SK-N-MC (cell line): Measurements from ENCODE around the gene BTBD3.

Source experiments
- DNase-seq: peaks from one replicate; pipeline ENCODE4 v3.0.0-alpha.2; 2011; ENCODE audit warnings: low read depth, low spot score
- H3K27ac ChIP-seq: fragments of 200-600 bp; sonication (generic); 2 replicates; pipeline ENCODE4 v1.5.1; 2016; ENCODE audit warnings: mixed run types
- H3K36me3 ChIP-seq: fragments of 200-600 bp; sonication (generic); 2 replicates; pipeline ENCODE4 v1.6.1; 2017; ENCODE audit warnings: antibody characterized with exemption, low read length, mixed read lengths; ENCODE audit not compliant: insufficient read depth
- H3K4me3 ChIP-seq: fragments of 200-600 bp; sonication (generic); 2 replicates; pipeline ENCODE4 v1.5.1; 2016
- H3K9ac ChIP-seq: fragments of 200-600 bp; sonication (generic); 2 replicates; pipeline ENCODE4 v1.8.0; 2017; ENCODE audit warnings: mixed run types, mixed read lengths; ENCODE audit not compliant: insufficient read length
- H3K9me3 ChIP-seq: fragments of 200-600 bp; sonication (generic); 2 replicates; pipeline ENCODE4 v1.6.1; 2017; ENCODE audit warnings: low read depth, mild to moderate bottlenecking, antibody characterized with exemption, low read length, moderate library complexity, mixed read lengths
- EZH2 ChIP-seq: fragments of 200-600 bp; sonication (generic); IDR thresholded peaks from one replicate; pipeline ENCODE4 v1.6.1; 2017; ENCODE audit warnings: antibody characterized with exemption
- FOXP2 ChIP-seq: optimal IDR thresholded peaks from 2 replicates; pipeline ENCODE3; 2011; ENCODE audit warnings: mild to moderate bottlenecking, moderate library complexity; ENCODE audit not compliant: insufficient read depth; ENCODE audit errors: extremely low read length, control extremely low read depth
- POLR2AphosphoS5 ChIP-seq: IDR thresholded peaks from 2 replicates; pipeline ENCODE4 v1.6.1; 2012; ENCODE audit warnings: mild to moderate bottlenecking, low read depth, low read length, borderline replicate concordance

The BTBD3 gene

DNA sequence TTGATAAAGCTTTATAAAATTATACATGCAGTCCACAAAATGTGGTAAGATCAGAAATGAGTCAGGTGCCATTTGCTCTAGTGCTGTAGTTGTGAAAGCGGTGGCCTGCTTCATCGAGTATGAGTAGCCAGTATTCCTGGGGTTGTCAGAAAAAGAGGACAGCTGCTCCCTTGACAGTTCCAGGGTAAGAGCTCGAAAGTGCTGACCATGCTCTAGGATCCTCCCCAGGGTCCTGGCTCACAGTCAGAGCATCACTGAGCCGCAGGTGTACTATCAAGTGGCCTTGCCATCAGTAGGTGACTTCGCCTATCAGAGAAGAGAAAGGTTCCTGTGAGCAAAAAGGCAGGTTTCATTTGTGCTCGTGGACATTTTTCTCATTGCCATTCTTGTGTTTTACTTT lies 3.6 kb downstream of the BTBD3 start:
- Histone ChIP-seq H3K4me3 (no peak overlapping the region), H3K9me3 (no peaks in the 10 kb centered on the region), H3K27ac (no peak overlapping the region), H3K9ac (no peak overlapping the region), H3K36me3 (peaks cover 10% of the 10 kb centered on the region; the same call in 1 of the 2 replicates)
- no peak for DNase-seq
- TF ChIP-seq POLR2AphosphoS5: no peak
- TF ChIP-seq EZH2: no peak
- no peak for TF ChIP-seq FOXP2

DNA sequence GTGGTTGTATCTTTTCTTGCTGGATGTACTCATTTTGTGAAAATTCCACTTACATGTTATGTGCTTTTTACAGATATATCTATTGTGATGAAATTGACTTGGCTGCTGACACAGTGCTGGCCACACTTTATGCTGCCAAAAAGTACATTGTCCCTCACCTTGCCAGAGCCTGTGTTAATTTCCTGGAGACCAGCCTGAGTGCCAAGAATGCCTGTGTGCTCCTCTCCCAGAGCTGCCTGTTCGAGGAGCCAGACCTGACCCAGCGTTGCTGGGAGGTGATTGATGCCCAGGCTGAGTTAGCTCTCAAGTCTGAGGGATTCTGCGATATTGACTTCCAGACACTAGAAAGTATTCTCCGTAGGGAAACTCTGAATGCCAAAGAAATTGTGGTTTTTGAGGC lies 4.9 kb downstream of the BTBD3 start:
- no peak for TF ChIP-seq POLR2AphosphoS5
- no peak for TF ChIP-seq FOXP2
- no peak for TF ChIP-seq EZH2
- Histone ChIP-seq H3K9me3 (no peaks in the 10 kb centered on the region), H3K27ac (no peak overlapping the region), H3K9ac (no peak overlapping the region), H3K4me3 (no peak overlapping the region), H3K36me3 (peaks cover 10% of the 10 kb centered on the region; the same call in 1 of the 2 replicates)
- no peak for DNase-seq

DNA sequence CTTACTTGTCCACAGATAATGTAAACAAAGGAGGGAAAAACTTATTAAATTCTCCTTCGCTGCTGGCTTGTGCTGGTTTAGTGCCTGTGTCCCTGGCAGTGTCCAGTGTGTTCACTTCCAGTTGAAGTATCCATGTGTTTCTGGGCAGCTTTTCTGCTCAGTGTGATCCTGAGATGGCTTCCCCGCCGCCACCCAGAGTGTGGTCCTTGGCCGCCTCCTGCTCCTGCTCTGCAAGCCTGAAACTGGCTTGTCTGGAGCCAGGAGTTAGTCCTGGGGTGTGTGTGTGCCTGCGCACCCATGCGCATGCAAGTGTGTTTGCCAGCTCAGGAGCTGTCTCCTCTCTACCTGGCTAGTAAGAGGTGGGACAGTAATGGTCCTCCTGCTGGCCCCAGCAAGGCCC lies 7.2 kb downstream of the BTBD3 start:
- Histone ChIP-seq H3K27ac (no peak overlapping the region), H3K4me3 (no peak overlapping the region), H3K9ac (no peak overlapping the region), H3K9me3 (no peaks in the 10 kb centered on the region), H3K36me3 (peaks cover 10% of the 10 kb centered on the region; the same call in 1 of the 2 replicates)
- no peak for DNase-seq
- TF ChIP-seq POLR2AphosphoS5 (no peak), FOXP2 (no peak), EZH2 (no peak)

DNA sequence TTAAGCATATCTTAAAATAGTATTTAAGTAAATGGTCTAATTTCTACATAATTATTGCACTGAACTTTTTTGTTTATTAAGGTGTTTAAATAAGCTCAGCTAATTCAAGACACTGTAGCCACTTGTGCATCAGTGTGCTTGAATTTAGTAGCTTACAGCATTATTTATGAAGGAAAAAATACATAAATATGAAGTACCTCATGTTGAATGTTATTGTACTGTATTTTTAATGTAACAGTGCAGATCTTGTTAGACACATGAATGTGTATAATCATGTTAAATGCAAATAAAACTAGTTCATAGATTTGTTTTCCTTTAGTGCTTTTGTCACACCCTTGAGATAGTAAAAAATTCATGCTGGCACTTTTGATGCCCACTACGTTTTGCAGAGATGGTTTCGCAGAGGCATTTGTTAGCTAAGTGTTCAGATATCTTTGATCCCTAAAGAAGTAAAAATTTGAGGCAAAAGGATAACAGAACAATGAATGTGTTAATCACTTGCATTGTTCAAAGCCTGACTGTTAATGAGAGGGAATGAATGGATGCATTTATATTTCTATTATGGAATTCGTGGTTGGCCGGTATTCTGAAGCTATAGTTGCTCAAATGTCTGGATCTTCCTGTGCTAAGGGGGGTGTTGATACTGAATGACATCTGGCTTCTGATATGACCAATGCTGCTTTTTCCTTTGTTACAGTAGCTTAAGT lies 8.8 kb downstream of the BTBD3 start:
- H3K27ac ChIP-seq: no peak overlapping the region

DNA sequence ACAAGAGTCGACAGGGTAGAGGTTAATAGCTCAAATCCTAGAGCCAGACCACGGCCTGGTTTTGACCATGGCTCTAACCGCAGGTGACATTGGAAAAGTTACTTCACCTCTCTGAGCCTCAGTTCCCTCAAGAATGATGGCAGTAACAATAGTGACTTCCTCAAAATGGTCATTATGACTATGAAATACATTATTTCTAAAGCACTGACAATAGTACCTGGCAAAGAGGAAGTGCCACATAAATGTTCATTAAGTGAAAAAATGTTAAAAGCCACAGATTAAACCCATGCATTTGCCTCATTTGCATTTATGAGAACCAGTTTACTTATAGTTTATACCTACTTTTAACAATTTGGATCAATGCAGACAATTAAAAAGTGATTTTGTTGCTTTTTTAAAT lies 12.3 kb downstream of the BTBD3 start:
- TF ChIP-seq POLR2AphosphoS5: no peak
- TF ChIP-seq FOXP2: no peak
- TF ChIP-seq EZH2: no peak
- Histone ChIP-seq H3K4me3 (no peak overlapping the region), H3K9me3 (no peaks in the 10 kb centered on the region), H3K36me3 (no peaks in the 10 kb centered on the region; the same call in 1 of the 2 replicates), H3K27ac (no peak overlapping the region), H3K9ac (no peak overlapping the region)
- DNase-seq: no peak

More for the DNA sequence above, 8.8 kb downstream of the BTBD3 start:
- no peak overlapping the region for H3K9ac ChIP-seq
- no peak for TF ChIP-seq EZH2
- TF ChIP-seq POLR2AphosphoS5: no peak
- no peak for TF ChIP-seq FOXP2
- H3K9me3 ChIP-seq: no peaks in the 10 kb centered on the region
- no peak overlapping the region for H3K4me3 ChIP-seq
- DNase-seq: no peak
- peaks cover 10% of the 10 kb centered on the region; the same call in 1 of the 2 replicates for H3K36me3 ChIP-seq

DNA sequence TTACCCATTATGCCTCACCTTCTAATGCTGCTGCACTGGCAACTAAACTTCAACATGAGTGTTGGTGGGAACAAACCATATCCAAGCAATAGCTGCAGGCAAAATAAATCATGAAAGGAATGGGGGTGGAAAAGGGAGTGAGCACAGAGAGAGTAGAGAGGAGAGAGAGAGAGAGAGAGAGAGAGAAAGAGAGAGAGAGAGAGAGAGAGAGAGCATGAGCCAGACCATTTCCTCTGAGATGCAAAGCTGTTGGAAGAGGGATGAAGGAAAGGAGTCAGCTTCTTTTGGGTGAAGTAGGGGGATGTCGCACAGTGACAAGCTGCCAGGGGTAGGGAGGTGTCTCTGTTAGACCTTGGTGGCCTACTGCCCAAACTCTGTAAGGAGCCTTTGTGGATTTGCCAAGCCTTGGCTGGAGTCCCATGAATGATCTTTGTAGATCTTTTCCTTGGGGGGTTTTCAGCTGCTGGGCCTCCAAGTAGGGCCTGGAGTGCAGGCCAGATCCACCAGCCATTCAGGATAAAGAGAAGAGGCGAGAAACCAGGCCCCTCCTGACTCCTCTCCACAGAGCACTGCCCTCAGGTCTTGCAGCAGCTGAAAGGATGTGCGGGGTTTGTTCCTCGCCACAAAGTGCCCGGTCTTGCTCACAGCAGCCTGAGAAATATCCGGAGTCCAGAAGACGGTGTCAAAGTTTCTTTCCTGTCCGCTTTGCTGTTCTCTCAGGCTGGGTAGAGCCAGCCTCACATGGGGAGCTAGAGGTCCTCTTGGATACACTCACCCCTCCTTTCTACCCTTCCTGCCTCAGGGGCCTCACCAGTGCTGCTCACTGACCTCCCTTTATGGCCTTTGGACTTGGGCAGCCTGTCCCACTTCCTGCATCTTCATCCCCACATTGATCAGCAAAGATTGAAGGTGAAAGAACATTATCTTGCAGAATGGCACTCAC lies 17.8 kb downstream of the BTBD3 start:
- Histone ChIP-seq H3K36me3 (no peaks in the 10 kb centered on the region), H3K27ac (no peak overlapping the region), H3K9ac (no peak overlapping the region), H3K4me3 (no peak overlapping the region), H3K9me3 (no peaks in the 10 kb centered on the region)
- no peak for DNase-seq
- TF ChIP-seq POLR2AphosphoS5 (no peak), FOXP2 (no peak), EZH2 (no peak)

DNA sequence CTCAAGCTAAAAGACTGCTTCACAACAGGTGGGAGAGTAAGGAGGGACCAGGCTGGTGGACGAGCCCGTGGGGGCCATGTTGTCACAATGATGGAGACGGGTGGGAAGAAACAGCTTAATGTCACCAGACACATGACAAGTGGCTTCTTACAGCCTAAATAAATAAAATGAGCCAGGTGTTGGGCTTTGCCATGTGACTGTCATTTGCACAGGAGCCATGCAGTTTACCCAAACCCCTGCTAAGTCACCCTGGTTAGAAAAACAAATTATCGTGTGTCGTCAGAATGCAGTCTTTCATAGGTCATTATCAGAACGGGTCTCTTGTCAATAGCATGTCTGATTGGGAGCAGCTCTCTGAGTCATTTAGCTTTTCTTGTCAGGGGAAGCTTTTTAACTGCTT lies 18.5 kb downstream of the BTBD3 start:
- no peaks in the 10 kb centered on the region for H3K9me3 ChIP-seq
- no peak overlapping the region for H3K27ac ChIP-seq
- H3K4me3 ChIP-seq: no peak overlapping the region
- no peak for DNase-seq
- TF ChIP-seq FOXP2: no peak
- no peak for TF ChIP-seq EZH2
- TF ChIP-seq POLR2AphosphoS5: no peak
- no peak overlapping the region for H3K9ac ChIP-seq
- H3K36me3 ChIP-seq: no peaks in the 10 kb centered on the region

DNA sequence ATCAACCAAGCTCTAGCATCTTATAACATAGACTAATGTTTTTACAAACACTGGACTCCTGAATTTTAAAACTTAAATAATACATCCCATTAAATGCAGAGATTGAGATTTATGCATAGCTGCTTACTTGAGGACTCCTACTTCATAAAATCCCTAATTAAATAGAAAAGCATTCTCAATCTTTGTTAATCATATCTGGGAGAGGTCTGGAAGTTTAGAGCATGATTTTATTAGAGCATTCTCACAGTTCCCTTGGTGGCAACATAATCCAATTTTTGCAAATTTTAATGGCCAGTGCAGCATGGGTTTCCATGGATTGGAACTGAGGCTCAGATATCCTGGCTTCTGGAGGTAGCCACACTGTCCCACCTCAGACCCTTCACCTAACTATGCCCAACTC lies 19.5 kb downstream of the BTBD3 start:
- Histone ChIP-seq H3K4me3 (no peak overlapping the region), H3K9me3 (no peaks in the 10 kb centered on the region), H3K36me3 (no peaks in the 10 kb centered on the region), H3K27ac (no peak overlapping the region), H3K9ac (no peak overlapping the region)
- TF ChIP-seq FOXP2: no peak
- TF ChIP-seq POLR2AphosphoS5: no peak
- TF ChIP-seq EZH2: no peak
- no peak for DNase-seq
